ENCODE measurements around the gene PDE4D.

DNA sequence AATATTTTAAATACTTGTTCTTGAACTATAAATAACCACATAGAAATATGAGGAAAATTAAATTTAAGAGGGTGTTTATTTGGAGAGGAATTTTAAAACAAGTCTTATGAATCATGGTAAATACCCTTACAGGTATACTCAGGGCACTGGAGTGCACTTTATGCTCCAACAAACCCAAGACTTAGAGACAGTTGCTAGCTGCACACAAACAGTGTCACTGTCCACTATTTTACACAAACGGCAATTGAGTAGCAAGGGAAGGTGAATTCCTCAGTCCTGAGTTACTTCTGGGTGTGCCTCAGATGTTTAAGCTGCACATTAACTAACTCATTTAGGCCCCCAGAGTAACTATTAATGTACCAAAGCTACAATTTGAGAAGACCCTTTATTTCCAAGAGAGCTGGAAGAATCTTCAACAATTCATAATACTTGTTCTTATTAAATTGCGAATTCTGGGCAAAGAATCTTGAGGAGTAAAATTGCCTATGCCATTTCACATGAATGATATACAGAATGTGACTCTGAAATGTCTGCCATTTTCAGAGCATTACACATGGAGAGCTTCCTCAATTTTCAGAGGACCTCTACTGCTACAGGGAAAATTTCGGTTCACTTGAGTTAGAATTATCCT, 371.2 kb downstream of the PDE4D start:
- TF ChIP-seq POLR2AphosphoS5 (IDR thresholded peaks at IDR 0.05), result no peak
- TF ChIP-seq, protein P1, sequence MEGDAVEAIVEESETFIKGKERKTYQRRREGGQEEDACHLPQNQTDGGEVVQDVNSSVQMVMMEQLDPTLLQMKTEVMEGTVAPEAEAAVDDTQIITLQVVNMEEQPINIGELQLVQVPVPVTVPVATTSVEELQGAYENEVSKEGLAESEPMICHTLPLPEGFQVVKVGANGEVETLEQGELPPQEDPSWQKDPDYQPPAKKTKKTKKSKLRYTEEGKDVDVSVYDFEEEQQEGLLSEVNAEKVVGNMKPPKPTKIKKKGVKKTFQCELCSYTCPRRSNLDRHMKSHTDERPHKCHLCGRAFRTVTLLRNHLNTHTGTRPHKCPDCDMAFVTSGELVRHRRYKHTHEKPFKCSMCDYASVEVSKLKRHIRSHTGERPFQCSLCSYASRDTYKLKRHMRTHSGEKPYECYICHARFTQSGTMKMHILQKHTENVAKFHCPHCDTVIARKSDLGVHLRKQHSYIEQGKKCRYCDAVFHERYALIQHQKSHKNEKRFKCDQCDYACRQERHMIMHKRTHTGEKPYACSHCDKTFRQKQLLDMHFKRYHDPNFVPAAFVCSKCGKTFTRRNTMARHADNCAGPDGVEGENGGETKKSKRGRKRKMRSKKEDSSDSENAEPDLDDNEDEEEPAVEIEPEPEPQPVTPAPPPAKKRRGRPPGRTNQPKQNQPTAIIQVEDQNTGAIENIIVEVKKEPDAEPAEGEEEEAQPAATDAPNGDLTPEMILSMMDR (IDR thresholded peaks at IDR 0.05), result no peak
